Astrocyte of the hippocampus (primary cell): Measurements from ENCODE around the gene PI16.
"Not testable (repeated sequence)": the region's sequence is repeated elsewhere in the genome, so short reads cannot be mapped to it uniquely, and the experiment has no call there.

ENCODE experiments used
- DNase-seq: peaks from one replicate; pipeline ENCODE4 v3.0.0; 2011; ENCODE audit warnings: low read depth, low spot score

PI16 gene

DNA sequence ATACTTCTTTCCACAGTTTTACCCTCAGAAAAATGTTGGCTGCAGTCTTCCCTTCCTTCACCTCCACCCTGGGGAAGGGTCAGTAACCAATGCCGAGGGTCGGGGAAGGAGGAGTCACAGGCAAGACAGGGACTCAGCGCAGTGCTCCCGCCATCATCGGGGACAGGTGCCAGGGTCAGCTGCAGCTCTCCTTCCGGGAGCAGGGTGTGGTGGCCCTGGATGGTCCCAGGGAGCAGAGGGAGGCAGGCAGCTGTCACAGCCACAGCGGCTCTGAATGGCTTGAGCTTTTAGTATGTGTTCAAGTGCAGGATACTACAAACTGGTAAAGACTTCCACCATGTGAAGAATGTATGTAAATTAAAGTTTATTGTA, 26.0 kb upstream of the PI16 start:
- no peak for DNase-seq

GRCh38 chr6:36929152-36929551, 25.4 kb upstream of the PI16 start:
- no peak for DNase-seq

DNA sequence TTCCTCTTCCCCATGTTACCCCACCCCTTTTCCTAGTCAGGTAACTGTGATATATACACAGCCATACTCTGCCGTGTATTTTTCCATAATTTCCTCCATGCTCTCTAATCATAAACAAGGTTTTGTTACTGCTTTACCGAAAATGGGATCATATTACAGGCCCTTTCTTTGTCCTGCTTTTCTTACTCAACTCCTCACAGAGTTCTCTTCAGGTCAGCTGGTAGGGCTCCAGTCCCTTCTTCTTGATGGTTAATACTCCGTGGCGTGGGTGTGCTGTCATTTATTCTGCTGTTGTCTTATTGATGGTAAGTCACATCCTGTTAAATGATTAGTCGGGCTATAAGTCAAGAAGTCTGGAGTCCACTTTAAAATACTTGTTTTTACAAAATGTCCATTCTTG, 24.9 kb upstream of the PI16 start:
- no peak for DNase-seq

- no peak for DNase-seq
These were observed 24.1 kb upstream of the PI16 start for GRCh38 chr6:36930483-36930882.

GRCh38 chr6:36933102-36933501, 21.4 kb upstream of the PI16 start:
- DNase-seq: no peak

DNA sequence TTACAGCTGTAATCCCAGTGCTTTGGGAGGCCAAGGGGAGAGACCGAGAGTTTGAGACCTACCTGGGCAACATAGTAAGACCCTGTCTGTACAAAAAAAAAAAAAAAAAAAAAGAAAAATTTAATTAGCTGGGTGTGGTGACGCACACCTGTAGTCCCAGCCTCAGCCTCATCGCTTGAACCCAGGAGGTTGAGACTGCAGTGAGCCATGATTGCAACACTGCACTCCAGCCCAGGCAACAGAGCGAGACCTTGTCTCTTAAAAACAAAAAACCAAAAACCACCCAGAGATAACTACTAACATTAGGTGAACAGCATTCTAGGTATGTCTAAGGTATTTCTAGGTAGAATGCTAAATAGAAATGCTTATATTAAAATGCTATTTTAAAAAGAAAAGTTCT, 21.0 kb upstream of the PI16 start:
- no peak for DNase-seq

GRCh38 chr6:36934901-36935300, 19.6 kb upstream of the PI16 start:
- DNase-seq: no peak

DNA sequence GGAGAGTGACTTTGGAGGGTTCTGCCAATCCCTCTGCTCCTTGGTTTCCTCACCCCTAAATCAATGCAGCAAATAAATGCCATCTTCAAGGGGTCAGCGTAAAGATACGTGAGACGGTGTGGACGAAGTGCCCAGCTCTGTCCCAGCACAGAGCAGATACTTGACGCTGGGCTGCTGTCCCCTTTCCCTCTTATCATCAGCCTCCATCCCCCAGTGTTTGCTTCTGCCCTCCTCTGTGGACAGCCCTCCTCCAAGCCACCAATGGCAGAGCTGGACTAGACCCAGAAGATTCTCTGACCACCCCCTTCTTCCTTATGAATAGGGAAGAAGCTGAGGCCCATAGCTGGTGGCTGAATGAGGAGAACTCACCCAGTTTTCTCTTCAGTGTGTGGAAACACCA, 17.7 kb upstream of the PI16 start:
- DNase-seq: no peak

- DNase-seq: no peak
These were observed 16.6 kb upstream of the PI16 start for GRCh38 chr6:36937896-36938295.

DNA sequence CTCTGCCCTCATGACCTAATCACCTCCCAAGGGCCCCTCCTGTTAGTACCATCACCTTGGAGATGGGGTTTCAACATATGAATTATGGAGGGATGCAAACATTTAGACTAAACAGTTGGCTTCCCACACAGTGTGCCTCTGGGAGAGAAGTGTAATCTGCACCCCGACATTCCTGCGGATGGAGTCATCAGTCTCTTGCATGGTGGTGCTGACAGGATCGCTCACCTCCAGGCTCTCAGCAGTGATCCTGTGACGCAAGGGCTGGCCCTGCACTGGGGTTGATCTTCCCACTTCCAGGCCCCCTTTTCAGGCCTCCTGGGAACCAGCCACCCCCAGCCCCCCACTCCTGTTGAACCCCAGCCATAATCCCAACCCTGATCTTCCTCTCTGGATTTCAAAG, 16.0 kb upstream of the PI16 start:
- peak; percentile 48 for DNase-seq

GRCh38 chr6:36939005-36939404, 15.5 kb upstream of the PI16 start:
- not testable (repeated sequence) for DNase-seq

DNA sequence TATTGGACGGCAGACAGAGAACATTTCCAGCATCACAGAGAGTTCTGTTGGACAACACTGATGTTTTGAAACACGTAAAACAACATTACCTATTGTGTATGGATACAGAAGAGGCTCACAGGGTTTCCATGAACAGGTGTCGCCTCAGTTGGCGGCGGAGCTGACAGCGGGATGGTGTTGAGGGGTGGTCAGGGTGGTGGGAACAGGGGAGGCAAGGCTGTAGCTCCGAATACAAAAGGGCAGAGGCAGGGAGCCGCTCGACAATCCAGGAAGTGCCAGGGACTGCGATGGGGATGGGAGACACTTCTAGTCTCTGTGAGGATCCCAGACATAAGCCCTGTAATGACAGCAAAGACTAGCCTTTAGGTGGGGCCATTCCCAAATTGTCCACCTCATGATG, 14.5 kb upstream of the PI16 start:
- no peak for DNase-seq

GRCh38 chr6:36941561-36941960, 13.0 kb upstream of the PI16 start:
- not testable (repeated sequence) for DNase-seq

GRCh38 chr6:36942329-36942728, 12.2 kb upstream of the PI16 start:
- not testable (repeated sequence) for DNase-seq

- DNase-seq: no peak
These were observed 9.9 kb upstream of the PI16 start for GRCh38 chr6:36944650-36945049.

GRCh38 chr6:36945301-36945700, 9.2 kb upstream of the PI16 start:
- DNase-seq: no peak

- DNase-seq: no peak
These were observed 8.0 kb upstream of the PI16 start for GRCh38 chr6:36946526-36946925.

DNA sequence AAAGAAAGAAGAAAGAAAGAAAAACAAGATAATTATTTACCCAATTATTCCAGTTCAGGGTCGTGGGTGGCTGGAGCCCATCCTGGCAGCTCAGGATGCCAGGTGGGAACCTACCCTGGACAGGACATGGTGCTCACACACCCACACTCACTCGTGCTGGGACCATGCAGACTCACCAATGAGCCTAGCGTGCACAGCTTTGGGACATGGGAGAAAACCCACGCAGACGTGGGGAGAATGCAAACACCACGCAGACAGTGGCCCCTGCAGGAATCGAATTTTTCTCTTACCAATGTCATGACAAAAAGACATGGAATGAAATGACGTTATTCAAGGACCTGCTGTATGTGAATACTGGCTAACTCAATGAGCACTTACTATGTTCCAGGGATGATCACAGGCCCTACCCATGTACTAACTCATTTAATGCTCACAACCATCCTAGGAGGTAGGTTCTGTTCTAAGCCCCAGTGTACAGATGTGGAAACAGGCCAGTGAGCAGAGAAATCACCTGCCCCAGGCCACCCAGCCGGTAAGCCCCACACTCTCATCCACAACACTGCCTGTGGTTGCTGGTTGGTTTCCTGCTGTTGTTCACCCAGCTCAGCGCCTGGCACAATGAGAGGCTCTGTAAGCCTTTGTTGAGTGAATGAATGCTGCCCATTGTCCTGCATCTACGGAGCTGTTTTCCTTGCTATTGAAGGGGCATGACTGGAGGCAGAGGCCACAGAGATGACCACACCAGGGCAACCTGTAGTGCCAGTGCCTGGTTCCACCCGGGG, 6.8 kb upstream of the PI16 start:
- DNase-seq: no peak

- DNase-seq: not testable (repeated sequence)
These were observed 5.5 kb upstream of the PI16 start for GRCh38 chr6:36949076-36949475.

DNA sequence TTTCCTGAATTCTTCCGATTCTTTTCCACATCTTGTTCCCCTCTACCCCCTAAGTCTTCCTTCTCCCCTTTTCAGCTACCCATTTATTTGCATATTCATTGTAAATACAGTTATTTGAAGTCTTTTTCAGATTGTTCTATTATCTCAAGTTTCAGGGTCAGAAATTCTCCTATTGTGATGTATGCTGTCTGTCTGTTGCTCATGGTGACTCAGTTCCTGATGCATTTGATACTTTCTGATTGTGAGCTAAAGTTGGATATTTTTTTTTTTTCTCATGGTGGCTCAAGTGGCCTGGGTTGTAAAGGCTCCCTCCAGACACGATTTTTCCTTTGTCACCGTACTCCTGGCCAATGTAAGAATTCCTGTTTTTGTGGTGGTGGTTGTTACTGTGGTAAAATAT, 4.9 kb upstream of the PI16 start:
- DNase-seq: peak; percentile 37

- no peak for DNase-seq
These were observed 642 bp upstream of the PI16 start for GRCh38 chr6:36953931-36954261.

DNA sequence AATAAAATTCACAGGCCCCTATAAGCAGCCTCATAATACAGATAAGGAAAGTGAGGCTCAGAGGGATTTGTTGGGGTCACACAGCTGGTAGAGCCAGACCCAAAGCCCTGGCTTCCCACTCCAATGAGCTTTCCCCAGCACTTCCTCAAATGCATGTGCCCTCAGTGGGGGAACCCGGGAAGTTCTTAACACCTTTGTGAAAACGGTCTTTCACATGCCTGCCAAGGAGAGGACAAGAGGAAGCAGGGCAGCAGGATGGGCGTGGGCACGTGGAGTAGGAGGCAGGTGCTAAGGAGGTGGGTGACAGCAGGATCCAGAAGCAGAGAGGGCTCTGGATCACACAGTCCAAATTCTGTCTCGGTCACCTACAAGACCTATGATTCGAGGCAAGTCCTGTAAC, 598 bp downstream of the PI16 start:
- DNase-seq: no peak

- peak; percentile 43 for DNase-seq
These were observed 1.3 kb downstream of the PI16 start for GRCh38 chr6:36955671-36956445.
